Ishikawa (cell line): ENCODE data around the gene RBBP6.

ENCODE experiments used
- CREB1 ChIP-seq: IDR thresholded peaks from 2 replicates; pipeline ENCODE4 v1.6.1; 2012; ENCODE audit warnings: low read depth
- EP300 ChIP-seq: IDR thresholded peaks from 2 replicates; pipeline ENCODE4 v1.6.1; 2012; ENCODE audit warnings: borderline replicate concordance
- RAD21 ChIP-seq: IDR thresholded peaks from 2 replicates; pipeline ENCODE4 v1.6.1; 2012; ENCODE audit warnings: low read depth
- TAF1 ChIP-seq: IDR thresholded peaks from 2 replicates; pipeline ENCODE4 v1.6.1; 2012; ENCODE audit warnings: low read depth, mild to moderate bottlenecking
- TCF12 ChIP-seq: IDR thresholded peaks from 2 replicates; pipeline ENCODE4 v1.6.1; 2012; ENCODE audit warnings: low read depth
- TF ChIP-seq, protein P1 (sequence below): IDR thresholded peaks from 2 replicates; pipeline ENCODE4 v1.6.1; 2012; ENCODE audit warnings: low read depth, mild to moderate bottlenecking
- TF ChIP-seq, protein P2 (sequence below): IDR thresholded peaks from 2 replicates; pipeline ENCODE4 v1.6.1; 2012
- TF ChIP-seq, protein P3 (sequence below): IDR thresholded peaks from 2 replicates; pipeline ENCODE4 v1.6.1; 2012

DNA sequence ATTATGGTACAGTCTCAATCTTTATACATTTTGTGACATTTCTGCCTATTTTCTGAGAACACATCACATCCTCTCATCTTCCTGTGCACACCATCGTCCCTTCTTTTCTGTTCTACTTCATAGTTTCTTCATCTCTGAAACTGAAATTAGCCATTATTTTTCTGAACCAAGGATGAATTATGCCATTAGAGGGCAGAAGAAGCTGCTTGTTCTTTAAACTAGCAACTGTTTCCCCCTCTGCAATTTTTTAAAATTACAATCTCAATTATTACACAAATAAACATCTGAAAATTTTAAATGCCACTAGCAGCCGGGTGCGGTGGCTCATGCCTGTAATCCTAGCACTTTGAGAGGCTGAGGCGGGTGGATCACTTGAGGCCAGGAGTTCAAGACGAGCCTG, 41.3 kb downstream of the RBBP6 start:
- TF ChIP-seq, protein P1, sequence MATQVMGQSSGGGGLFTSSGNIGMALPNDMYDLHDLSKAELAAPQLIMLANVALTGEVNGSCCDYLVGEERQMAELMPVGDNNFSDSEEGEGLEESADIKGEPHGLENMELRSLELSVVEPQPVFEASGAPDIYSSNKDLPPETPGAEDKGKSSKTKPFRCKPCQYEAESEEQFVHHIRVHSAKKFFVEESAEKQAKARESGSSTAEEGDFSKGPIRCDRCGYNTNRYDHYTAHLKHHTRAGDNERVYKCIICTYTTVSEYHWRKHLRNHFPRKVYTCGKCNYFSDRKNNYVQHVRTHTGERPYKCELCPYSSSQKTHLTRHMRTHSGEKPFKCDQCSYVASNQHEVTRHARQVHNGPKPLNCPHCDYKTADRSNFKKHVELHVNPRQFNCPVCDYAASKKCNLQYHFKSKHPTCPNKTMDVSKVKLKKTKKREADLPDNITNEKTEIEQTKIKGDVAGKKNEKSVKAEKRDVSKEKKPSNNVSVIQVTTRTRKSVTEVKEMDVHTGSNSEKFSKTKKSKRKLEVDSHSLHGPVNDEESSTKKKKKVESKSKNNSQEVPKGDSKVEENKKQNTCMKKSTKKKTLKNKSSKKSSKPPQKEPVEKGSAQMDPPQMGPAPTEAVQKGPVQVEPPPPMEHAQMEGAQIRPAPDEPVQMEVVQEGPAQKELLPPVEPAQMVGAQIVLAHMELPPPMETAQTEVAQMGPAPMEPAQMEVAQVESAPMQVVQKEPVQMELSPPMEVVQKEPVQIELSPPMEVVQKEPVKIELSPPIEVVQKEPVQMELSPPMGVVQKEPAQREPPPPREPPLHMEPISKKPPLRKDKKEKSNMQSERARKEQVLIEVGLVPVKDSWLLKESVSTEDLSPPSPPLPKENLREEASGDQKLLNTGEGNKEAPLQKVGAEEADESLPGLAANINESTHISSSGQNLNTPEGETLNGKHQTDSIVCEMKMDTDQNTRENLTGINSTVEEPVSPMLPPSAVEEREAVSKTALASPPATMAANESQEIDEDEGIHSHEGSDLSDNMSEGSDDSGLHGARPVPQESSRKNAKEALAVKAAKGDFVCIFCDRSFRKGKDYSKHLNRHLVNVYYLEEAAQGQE: no peak
- TF ChIP-seq EP300 (no peak), TCF12 (no peak), TAF1 (no peak), CREB1 (no peak), RAD21 (peak; percentile 51)
- TF ChIP-seq, protein P2, sequence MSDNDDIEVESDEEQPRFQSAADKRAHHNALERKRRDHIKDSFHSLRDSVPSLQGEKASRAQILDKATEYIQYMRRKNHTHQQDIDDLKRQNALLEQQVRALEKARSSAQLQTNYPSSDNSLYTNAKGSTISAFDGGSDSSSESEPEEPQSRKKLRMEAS: no peak
- TF ChIP-seq, protein P3, sequence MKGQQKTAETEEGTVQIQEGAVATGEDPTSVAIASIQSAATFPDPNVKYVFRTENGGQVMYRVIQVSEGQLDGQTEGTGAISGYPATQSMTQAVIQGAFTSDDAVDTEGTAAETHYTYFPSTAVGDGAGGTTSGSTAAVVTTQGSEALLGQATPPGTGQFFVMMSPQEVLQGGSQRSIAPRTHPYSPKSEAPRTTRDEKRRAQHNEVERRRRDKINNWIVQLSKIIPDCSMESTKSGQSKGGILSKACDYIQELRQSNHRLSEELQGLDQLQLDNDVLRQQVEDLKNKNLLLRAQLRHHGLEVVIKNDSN: no peak
